WTC11 (cell line): Measurements from ENCODE around the gene AGXT. TPM values are rescaled to one million over a fixed set of nuclear protein-coding genes. Genes with fewer than 3 reads are reported as not detected.

Experiments
- ATAC-seq: fragments of 200-7000 bp; cut with Tn5 transposase; 2 replicates; pipeline ENCODE4 v1.10.0; 2021; ENCODE audit warnings: mild to moderate bottlenecking, moderate library complexity
- CTCF ChIA-PET: fragments of 300-600 bp; sonication (Branson Sonifier 250); formaldehyde crosslinking; loops from one replicate; lab custom pipeline; 2021; ENCODE audit warnings: antibody characterized with exemption; lab: Charles Lee
- POLR2A ChIA-PET: fragments of 350-600 bp; sonication (Branson Sonifier 250); formaldehyde crosslinking; loops from one replicate; lab custom pipeline; 2021; ENCODE audit warnings: antibody characterized with exemption; lab: Charles Lee
- DNase-seq: peaks from one replicate; pipeline ENCODE4 v3.0.0; 2021; ENCODE audit warnings: low spot score
- H3K27ac Mint-ChIP-seq: 2 replicates; pipeline ENCODE4 v1.8.0; 2021; ENCODE audit warnings: mixed read lengths
- H3K27me3 Mint-ChIP-seq: 2 replicates; pipeline ENCODE4 v1.8.0; 2021; ENCODE audit warnings: low read depth, mild to moderate bottlenecking, moderate library complexity, mixed read lengths
- H3K36me3 Mint-ChIP-seq: 2 replicates; pipeline ENCODE4 v1.8.0; 2021; ENCODE audit warnings: mixed read lengths
- H3K4me1 Mint-ChIP-seq: 2 replicates; pipeline ENCODE4 v1.8.0; 2022; ENCODE audit warnings: mixed read lengths
- H3K4me3 Mint-ChIP-seq: 2 replicates; pipeline ENCODE4 v1.8.0; 2021; ENCODE audit warnings: mild to moderate bottlenecking, moderate library complexity, mixed read lengths
- H3K9me3 Mint-ChIP-seq: 2 replicates; pipeline ENCODE4 v1.8.0; 2021; ENCODE audit warnings: mixed read lengths
- CREB1 ChIP-seq: sonication (generic); formaldehyde crosslinking; IDR thresholded peaks from 2 replicates; pipeline ENCODE4 v1.8.0; 2023; ENCODE audit warnings: mild to moderate bottlenecking, missing genetic modification reagents
- CREM ChIP-seq: sonication (generic); formaldehyde crosslinking; IDR thresholded peaks from 2 replicates; pipeline ENCODE4 v1.8.1; 2022; ENCODE audit warnings: mild to moderate bottlenecking, missing genetic modification reagents, moderate library complexity
- EMX1 ChIP-seq: fragments of 250-450 bp; sonication (Bioruptor Pico); IDR thresholded peaks from 2 replicates; pipeline ENCODE4 v1.8.0; 2021; ENCODE audit warnings: mild to moderate bottlenecking
- FOXP1 ChIP-seq: sonication (generic); formaldehyde crosslinking; IDR thresholded peaks from 2 replicates; pipeline ENCODE4 v1.8.0; 2022; ENCODE audit warnings: missing genetic modification reagents, mild to moderate bottlenecking, moderate library complexity, borderline replicate concordance
- FOXP4 ChIP-seq: sonication (generic); formaldehyde crosslinking; IDR thresholded peaks from 2 replicates; pipeline ENCODE4 v1.8.0; 2022; ENCODE audit warnings: mild to moderate bottlenecking, missing genetic modification reagents
- HMGA2 ChIP-seq: fragments of 250-450 bp; sonication (Bioruptor Pico); IDR thresholded peaks from 2 replicates; pipeline ENCODE4 v1.4.0; 2021; ENCODE audit warnings: mild to moderate bottlenecking, moderate library complexity
- JAZF1 ChIP-seq: fragments of 250-450 bp; sonication (Bioruptor Pico); IDR thresholded peaks from 2 replicates; pipeline ENCODE4 v1.9.0; 2021; ENCODE audit warnings: moderate library complexity, mild to moderate bottlenecking, inconsistent platforms
- MLX ChIP-seq: sonication (generic); formaldehyde crosslinking; IDR thresholded peaks from 2 replicates; pipeline ENCODE4 v1.8.1; 2023; ENCODE audit warnings: mild to moderate bottlenecking, missing genetic modification reagents, moderate library complexity
- MYBL2 ChIP-seq: sonication (generic); formaldehyde crosslinking; IDR thresholded peaks from 2 replicates; pipeline ENCODE4 v1.8.1; 2023; ENCODE audit warnings: mild to moderate bottlenecking, moderate library complexity, missing genetic modification reagents
- NFE2L1 ChIP-seq: sonication (generic); formaldehyde crosslinking; IDR thresholded peaks from 2 replicates; pipeline ENCODE4 v1.8.1; 2023; ENCODE audit warnings: missing genetic modification reagents
- NR1H2 ChIP-seq: sonication (generic); formaldehyde crosslinking; IDR thresholded peaks from 2 replicates; pipeline ENCODE4 v1.9.0; 2021; ENCODE audit warnings: mild to moderate bottlenecking, moderate library complexity, missing genetic modification reagents
- PRDM15 ChIP-seq: sonication (generic); formaldehyde crosslinking; IDR thresholded peaks from 2 replicates; pipeline ENCODE4 v1.8.0; 2022; ENCODE audit warnings: missing genetic modification reagents
- SOX15 ChIP-seq: fragments of 250-450 bp; sonication (Bioruptor Pico); IDR thresholded peaks from 2 replicates; pipeline ENCODE4 v1.9.0; 2021; ENCODE audit warnings: mild to moderate bottlenecking
- SP1 ChIP-seq: sonication (generic); formaldehyde crosslinking; conservative IDR thresholded peaks from 2 replicates; pipeline ENCODE4 v1.8.1; 2022; ENCODE audit warnings: missing genetic modification reagents
- USF2 ChIP-seq: sonication (generic); formaldehyde crosslinking; IDR thresholded peaks from 2 replicates; pipeline ENCODE4 v1.8.1; 2023; ENCODE audit warnings: mild to moderate bottlenecking, missing genetic modification reagents, moderate library complexity
- ZNF671 ChIP-seq: fragments of 250-450 bp; sonication (Bioruptor Pico); IDR thresholded peaks from 2 replicates; pipeline ENCODE4 v1.8.0; 2021; ENCODE audit warnings: mild to moderate bottlenecking
- total RNA-seq: library from RNA; stranded (reverse); gene quantifications from 3 replicates; pipeline ENCODE4 v1.2.3, GENCODE V29; 2021

The AGXT gene
- total RNA-seq, 1 experiment from 2014 or later = 0.24 TPM

GRCh38 chr2:240834377-240834975, 34.1 kb upstream of the AGXT start:
- Mint-ChIP-seq H3K4me3 (no peak overlapping the region), H3K27me3 (peaks cover 25% of the 10 kb centered on the region)
- ChIA-PET POLR2A (interaction anchor here (1.0 kb wide), 1 partner anchor 14 kb away, joined by 3 read pairs; the partner anchor contains the start of gene KIF1A), CTCF (interaction anchor here (0.7 to 1.2 kb wide), 3 partner anchors 15 to 82 kb away, joined by 3 to 5 read pairs (median 3); no protein-coding TSS in a partner anchor)
- no peak for ATAC-seq
- no peak for TF ChIP-seq FOXP4 (CRISPR knock-in tag)
- no peak for TF ChIP-seq FOXP1 (CRISPR knock-in tag)
- TF ChIP-seq PRDM15 (CRISPR knock-in tag) = no peak
- no peak for TF ChIP-seq USF2 (CRISPR knock-in tag)
- TF ChIP-seq NFE2L1 (CRISPR knock-in tag) = no peak
- TF ChIP-seq, all 79 proteins: peak for 0
- DNase-seq = no peak
- H3K36me3 Mint-ChIP-seq = no peaks in the 10 kb centered on the region
- H3K4me1 Mint-ChIP-seq = no peaks in the 10 kb centered on the region
- no peak overlapping the region for H3K27ac Mint-ChIP-seq
- no peaks in the 10 kb centered on the region for H3K9me3 Mint-ChIP-seq

GRCh38 chr2:240835528-240835927, 33.1 kb upstream of the AGXT start:
- DNase-seq = no peak
- Mint-ChIP-seq H3K4me3 (no peak overlapping the region), H3K27me3 (peaks cover 14% of the 10 kb centered on the region), H3K27ac (no peak overlapping the region), H3K36me3 (no peaks in the 10 kb centered on the region), H3K4me1 (no peaks in the 10 kb centered on the region), H3K9me3 (no peaks in the 10 kb centered on the region)
- TF ChIP-seq HMGA2 (CRISPR knock-in tag) = no peak
- TF ChIP-seq MLX = no peak
- no peak for TF ChIP-seq SOX15 (CRISPR knock-in tag)
- TF ChIP-seq SP1 (CRISPR knock-in tag) = no peak
- TF ChIP-seq JAZF1 = no peak
- no peak for TF ChIP-seq CREM
- no peak for TF ChIP-seq CREB1
- no peak for TF ChIP-seq MYBL2 (CRISPR knock-in tag)
- TF ChIP-seq FOXP4 (CRISPR knock-in tag) = no peak
- no peak for TF ChIP-seq NR1H2 (CRISPR knock-in tag)
- TF ChIP-seq ZNF671 (CRISPR knock-in tag) = no peak
- TF ChIP-seq EMX1 (CRISPR knock-in tag) = no peak
- ChIA-PET CTCF (interaction anchor here (1.7 kb wide), 1 partner anchor 16 kb away, joined by 4 read pairs; no protein-coding TSS in a partner anchor), POLR2A (no interaction called here)
- ATAC-seq = no peak
